ENCODE data around the gene RHD. TPM values are rescaled to one million over a fixed set of nuclear protein-coding genes. Genes with fewer than 3 reads are reported as not detected.
A peak's percentile ranks its signal among the peaks of the same experiment; 100 is the strongest.

The RHD gene
- total and polyA plus RNA-seq, 2 experiments from 2014 or later, result 0.33 TPM; not detected in 1

DNA sequence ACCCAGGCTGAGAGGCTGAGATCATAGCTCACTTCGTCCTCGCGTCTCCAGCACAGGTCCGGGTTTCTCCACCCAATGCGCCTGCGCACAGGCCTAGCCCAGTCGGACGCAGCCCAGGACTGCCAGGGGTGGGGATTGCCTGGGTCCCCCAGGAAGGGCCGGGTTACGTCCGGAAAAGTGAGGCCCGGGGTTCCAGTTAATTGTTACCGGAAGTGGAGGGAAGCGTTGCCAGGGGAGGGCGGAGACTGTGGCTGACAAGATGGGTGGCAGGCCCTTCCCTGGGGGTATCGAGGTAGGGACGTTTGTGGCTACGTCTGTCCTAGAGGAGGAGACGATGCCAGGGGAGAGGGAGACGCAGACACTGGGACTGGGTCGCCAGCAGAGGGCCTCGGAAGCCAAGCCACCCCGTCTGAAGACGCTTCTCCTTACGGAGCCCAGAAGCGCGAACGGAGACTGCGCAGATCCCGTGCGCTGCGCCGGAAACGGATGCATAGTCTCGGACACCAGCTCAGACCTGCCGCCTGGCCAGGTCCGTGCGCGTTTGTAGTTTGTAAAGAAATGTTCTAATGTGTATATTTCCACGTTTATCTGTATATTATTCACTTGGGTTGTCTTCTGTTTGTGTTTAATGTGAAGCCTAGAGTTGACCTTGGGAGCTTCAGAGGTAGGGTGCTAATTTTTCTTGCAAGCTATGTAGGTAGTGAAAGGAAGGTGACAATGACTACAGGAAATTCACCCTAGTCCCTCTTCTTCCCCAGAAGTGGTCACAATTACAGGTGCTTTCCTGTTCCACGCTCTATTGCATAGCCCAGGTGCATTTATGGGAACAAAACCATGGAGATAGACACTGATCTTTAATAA is 32.4 kb upstream of the RHD start:
- H3F3A ChIP-seq (ENCODE audit: insufficient read depth), result peaks cover 81% of the 10 kb centered on the region
- peaks cover 59% of the 10 kb centered on the region for H3K4me1 ChIP-seq (ENCODE audit: insufficient read depth)
- TF ChIP-seq EZH2phosphoT487 (IDR thresholded peaks at IDR 0.05; ENCODE audit: insufficient read depth, low read depth) (no peak), EZH2 (IDR thresholded peaks at IDR 0.05; ENCODE audit: insufficient read depth, poor library complexity, severe bottlenecking) (no peak)
- peak overlapping the region; percentile 62 for H3K4me3 ChIP-seq
- H3K27ac ChIP-seq, result peak overlapping the region; percentile 73
- peak overlapping the region; percentile 63 for H2AFZ ChIP-seq
- peak overlapping the region; percentile 74 for H3K9ac ChIP-seq
- peaks cover 47% of the 10 kb centered on the region for H3K79me2 ChIP-seq (ENCODE audit: insufficient read depth)
- no peaks in the 10 kb centered on the region for H3K9me3 ChIP-seq (ENCODE audit: low read depth)
- no peaks in the 10 kb centered on the region for H3K27me3 ChIP-seq (replicated peaks; ENCODE audit: insufficient read depth)
- DNase-seq, result peak; percentile 94
- peak overlapping the region; percentile 88 for H3K4me2 ChIP-seq (ENCODE audit: unreplicated experiment)
- 2 to 3% methylated on average over 41 of the region's 41 CpGs for WGBS, 2 experiments (ENCODE audit: low coverage in 1 of 2, low lambda C conversion rate in 2 of 2, missing lambda C conversion rate in 2 of 2)
- in situ Hi-C loops (cut with MboI), result loop anchor here (25.0 kb wide), 1 partner anchor 572 kb away; the partner anchor contains the start of genes MTFR1L and SELENON
- H3K9me2 ChIP-seq (ENCODE audit: insufficient read depth), result no peaks in the 10 kb centered on the region
- peaks cover 8% of the 10 kb centered on the region; the same call in 1 of the 2 replicates for H4K20me1 ChIP-seq (ENCODE audit: insufficient read depth)
- H3K36me3 ChIP-seq (ENCODE audit: low read depth), result peaks cover 37% of the 10 kb centered on the region

DNA sequence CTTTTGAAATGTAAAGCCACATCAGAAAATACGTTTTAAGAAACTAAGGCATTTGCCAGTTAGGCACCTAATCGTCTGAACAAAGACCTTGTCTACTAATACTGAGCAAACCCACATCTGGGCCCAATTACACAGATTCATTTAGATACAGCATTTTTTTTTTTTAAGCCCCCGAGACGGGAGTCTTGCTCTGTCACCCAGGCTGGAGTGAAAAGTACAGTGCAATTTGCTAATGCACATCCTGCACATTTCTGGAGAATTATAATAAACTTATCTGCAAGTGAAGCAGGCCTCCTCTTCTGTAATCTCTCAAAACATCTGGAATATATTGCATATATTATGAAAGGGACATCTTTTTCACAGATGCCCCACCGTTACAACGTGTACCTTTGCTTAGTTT is 28.4 kb upstream of the RHD start:
- H3K9ac ChIP-seq, result peak overlapping the region; percentile 96
- H3K27ac ChIP-seq, result peak overlapping the region; percentile 32
- H3K9me3 ChIP-seq (ENCODE audit: low read depth), result no peaks in the 10 kb centered on the region
- peak overlapping the region; percentile 85 for H3K4me3 ChIP-seq
- H3K36me3 ChIP-seq (ENCODE audit: low read depth), result peaks cover 51% of the 10 kb centered on the region
- TF ChIP-seq EZH2 (IDR thresholded peaks at IDR 0.05; ENCODE audit: insufficient read depth, poor library complexity, severe bottlenecking) (no peak), EZH2phosphoT487 (IDR thresholded peaks at IDR 0.05; ENCODE audit: insufficient read depth, low read depth) (no peak)
- peaks cover 57% of the 10 kb centered on the region for H3K79me2 ChIP-seq (ENCODE audit: insufficient read depth)
- H2AFZ ChIP-seq, result no peak overlapping the region
- peak overlapping the region; percentile 95 for H3K4me2 ChIP-seq (ENCODE audit: unreplicated experiment)
- in situ Hi-C loops (cut with MboI), result loop anchor here (25.0 kb wide), 1 partner anchor 568 kb away; the partner anchor contains the start of genes MTFR1L and SELENON
- H3K27me3 ChIP-seq (replicated peaks; ENCODE audit: insufficient read depth), result no peaks in the 10 kb centered on the region
- H3K4me1 ChIP-seq (ENCODE audit: insufficient read depth), result peaks cover 50% of the 10 kb centered on the region
- peaks cover 79% of the 10 kb centered on the region for H3F3A ChIP-seq (ENCODE audit: insufficient read depth)
- peak; percentile 45 for DNase-seq
- peaks cover 24% of the 10 kb centered on the region; the same call in 1 of the 2 replicates for H4K20me1 ChIP-seq (ENCODE audit: insufficient read depth)
- no peaks in the 10 kb centered on the region for H3K9me2 ChIP-seq (ENCODE audit: insufficient read depth)
- 20 to 21% methylated on average over 6 of the region's 6 CpGs for WGBS, 2 experiments (ENCODE audit: low coverage in 1 of 2, low lambda C conversion rate in 2 of 2, missing lambda C conversion rate in 2 of 2)

DNA sequence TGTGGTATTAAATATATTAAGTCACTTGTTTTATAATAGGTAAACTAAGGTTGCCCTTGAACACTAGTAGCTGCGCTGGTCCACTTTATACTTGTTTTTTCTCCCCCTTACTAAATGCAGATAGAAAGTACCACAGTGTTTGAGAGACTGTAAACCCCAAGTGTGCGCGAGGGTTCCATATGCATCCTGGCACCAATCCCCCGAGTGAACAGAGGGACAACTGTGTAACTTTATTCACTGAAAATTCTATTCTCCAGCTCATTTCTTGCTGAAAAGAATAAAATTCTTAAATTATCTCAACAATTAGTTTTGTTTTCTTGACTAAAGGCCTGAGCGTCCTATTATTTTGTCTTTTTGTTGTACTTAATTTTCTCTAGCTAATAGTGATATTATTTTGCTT is 26.9 kb upstream of the RHD start:
- Histone ChIP-seq H4K20me1 (ENCODE audit: insufficient read depth) (peaks cover 24% of the 10 kb centered on the region; the same call in 1 of the 2 replicates), H3K4me2 (ENCODE audit: unreplicated experiment) (peak overlapping the region; percentile 95), H3K27me3 (replicated peaks; ENCODE audit: insufficient read depth) (no peaks in the 10 kb centered on the region), H3F3A (ENCODE audit: insufficient read depth) (peaks cover 68% of the 10 kb centered on the region), H3K79me2 (ENCODE audit: insufficient read depth) (peaks cover 57% of the 10 kb centered on the region), H3K4me3 (peak overlapping the region; percentile 85), H3K4me1 (ENCODE audit: insufficient read depth) (peaks cover 41% of the 10 kb centered on the region), H3K9ac (peak overlapping the region; percentile 96), H2AFZ (no peak overlapping the region), H3K9me3 (ENCODE audit: low read depth) (no peaks in the 10 kb centered on the region), H3K9me2 (ENCODE audit: insufficient read depth) (no peaks in the 10 kb centered on the region), H3K36me3 (ENCODE audit: low read depth) (peaks cover 51% of the 10 kb centered on the region), H3K27ac (peak overlapping the region; percentile 96)
- in situ Hi-C loops (cut with MboI), result loop anchor here (25.0 kb wide), 1 partner anchor 567 kb away; the partner anchor contains the start of genes MTFR1L and SELENON
- no peak for TF ChIP-seq EZH2 (IDR thresholded peaks at IDR 0.05; ENCODE audit: insufficient read depth, poor library complexity, severe bottlenecking)
- TF ChIP-seq EZH2phosphoT487 (IDR thresholded peaks at IDR 0.05; ENCODE audit: insufficient read depth, low read depth), result no peak
- peak; percentile 35 for DNase-seq
- 64 to 67% methylated on average over 5 of the region's 5 CpGs for WGBS, 2 experiments (ENCODE audit: low coverage in 1 of 2, low lambda C conversion rate in 2 of 2, missing lambda C conversion rate in 2 of 2)

DNA sequence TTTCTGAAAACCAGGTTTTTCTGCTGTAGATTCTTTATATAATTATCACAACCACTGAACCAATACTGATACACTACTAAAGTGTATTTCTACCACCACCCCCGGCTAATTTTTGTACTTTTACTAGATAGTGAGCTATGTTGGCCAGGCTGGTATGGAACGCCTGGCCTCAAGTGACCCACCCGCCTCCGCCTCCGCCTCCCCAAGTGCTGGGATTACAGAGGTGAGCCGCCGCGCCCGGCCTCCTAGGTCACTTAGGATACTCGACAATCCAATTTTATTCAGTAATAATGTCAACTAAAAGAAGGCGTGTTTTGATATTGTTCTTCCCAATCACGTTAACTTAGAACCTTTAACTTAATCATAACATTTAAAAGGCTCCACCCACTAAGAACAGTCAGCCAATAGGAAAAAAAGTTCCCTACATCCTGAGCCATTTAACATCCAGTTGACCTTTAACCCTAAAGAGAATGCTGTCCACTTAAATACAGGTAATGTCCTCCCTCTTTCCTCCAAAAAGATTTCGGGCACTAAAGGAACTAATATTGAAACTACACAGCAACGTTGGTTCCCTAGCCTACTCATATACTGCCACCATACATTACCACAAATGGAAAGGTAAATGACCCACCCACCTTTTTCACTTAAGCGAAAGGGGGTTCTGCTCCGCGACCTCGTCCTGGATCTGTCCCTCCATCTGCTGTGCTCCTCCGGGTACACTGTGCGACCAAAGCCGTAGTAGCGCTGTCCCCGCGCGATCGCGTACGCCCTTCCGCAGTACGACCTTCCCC is 26.3 kb upstream of the RHD start:
- H4K20me1 ChIP-seq (ENCODE audit: insufficient read depth), result peaks cover 24% of the 10 kb centered on the region; the same call in 1 of the 2 replicates
- H3K27me3 ChIP-seq (replicated peaks; ENCODE audit: insufficient read depth), result no peaks in the 10 kb centered on the region
- in situ Hi-C loops (cut with MboI), result loop anchor here (25.0 kb wide), 1 partner anchor 566 kb away; the partner anchor contains the start of genes MTFR1L and SELENON
- peaks cover 35% of the 10 kb centered on the region for H3K4me1 ChIP-seq (ENCODE audit: insufficient read depth)
- H3K9me2 ChIP-seq (ENCODE audit: insufficient read depth), result no peaks in the 10 kb centered on the region
- TF ChIP-seq EZH2phosphoT487 (IDR thresholded peaks at IDR 0.05; ENCODE audit: insufficient read depth, low read depth) (no peak), EZH2 (IDR thresholded peaks at IDR 0.05; ENCODE audit: insufficient read depth, poor library complexity, severe bottlenecking) (no peak)
- peaks cover 51% of the 10 kb centered on the region for H3K36me3 ChIP-seq (ENCODE audit: low read depth)
- 9 to 13% methylated on average over 30 of the region's 30 CpGs for WGBS, 2 experiments (ENCODE audit: low coverage in 1 of 2, low lambda C conversion rate in 2 of 2, missing lambda C conversion rate in 2 of 2)
- peaks cover 57% of the 10 kb centered on the region for H3K79me2 ChIP-seq (ENCODE audit: insufficient read depth)
- H2AFZ ChIP-seq, result no peak overlapping the region
- peak overlapping the region; percentile 96 for H3K27ac ChIP-seq
- H3F3A ChIP-seq (ENCODE audit: insufficient read depth), result peaks cover 61% of the 10 kb centered on the region
- peak overlapping the region; percentile 95 for H3K4me2 ChIP-seq (ENCODE audit: unreplicated experiment)
- H3K9me3 ChIP-seq (ENCODE audit: low read depth), result no peaks in the 10 kb centered on the region
- peak; percentile 61 for DNase-seq
- peak overlapping the region; percentile 96 for H3K9ac ChIP-seq
- H3K4me3 ChIP-seq, result peak overlapping the region; percentile 85
